GM12872 (cell line): ENCODE data around the gene GMDS.

Experiments used
- TF ChIP-seq, protein P1 (sequence below): IDR thresholded peaks from 3 replicates; pipeline ENCODE4 v1.5.1; 2011; ENCODE audit warnings: low read depth, mild to moderate bottlenecking, low read length, moderate library complexity; ENCODE audit not compliant: insufficient read depth

The GMDS gene

DNA sequence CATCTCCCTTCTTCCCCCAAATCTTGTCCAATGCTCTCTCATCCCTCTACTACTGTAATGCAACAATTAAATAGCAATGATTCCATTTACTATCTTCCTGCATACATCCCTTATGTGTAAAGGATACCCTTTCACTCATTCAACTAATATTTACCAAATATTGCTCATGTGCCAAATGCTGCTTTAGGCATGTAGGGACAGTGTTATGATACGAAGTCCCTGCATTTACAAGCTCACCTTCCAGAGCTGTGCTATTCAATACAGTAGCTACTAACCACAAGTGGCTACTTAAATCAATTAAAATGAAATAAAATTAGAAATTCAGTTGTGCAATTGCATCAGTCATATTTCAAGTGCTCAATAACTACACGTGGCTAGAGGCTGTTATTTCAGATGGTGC is 41.1 kb downstream of the GMDS start:
- TF ChIP-seq, protein P1, sequence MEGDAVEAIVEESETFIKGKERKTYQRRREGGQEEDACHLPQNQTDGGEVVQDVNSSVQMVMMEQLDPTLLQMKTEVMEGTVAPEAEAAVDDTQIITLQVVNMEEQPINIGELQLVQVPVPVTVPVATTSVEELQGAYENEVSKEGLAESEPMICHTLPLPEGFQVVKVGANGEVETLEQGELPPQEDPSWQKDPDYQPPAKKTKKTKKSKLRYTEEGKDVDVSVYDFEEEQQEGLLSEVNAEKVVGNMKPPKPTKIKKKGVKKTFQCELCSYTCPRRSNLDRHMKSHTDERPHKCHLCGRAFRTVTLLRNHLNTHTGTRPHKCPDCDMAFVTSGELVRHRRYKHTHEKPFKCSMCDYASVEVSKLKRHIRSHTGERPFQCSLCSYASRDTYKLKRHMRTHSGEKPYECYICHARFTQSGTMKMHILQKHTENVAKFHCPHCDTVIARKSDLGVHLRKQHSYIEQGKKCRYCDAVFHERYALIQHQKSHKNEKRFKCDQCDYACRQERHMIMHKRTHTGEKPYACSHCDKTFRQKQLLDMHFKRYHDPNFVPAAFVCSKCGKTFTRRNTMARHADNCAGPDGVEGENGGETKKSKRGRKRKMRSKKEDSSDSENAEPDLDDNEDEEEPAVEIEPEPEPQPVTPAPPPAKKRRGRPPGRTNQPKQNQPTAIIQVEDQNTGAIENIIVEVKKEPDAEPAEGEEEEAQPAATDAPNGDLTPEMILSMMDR = no peak

DNA sequence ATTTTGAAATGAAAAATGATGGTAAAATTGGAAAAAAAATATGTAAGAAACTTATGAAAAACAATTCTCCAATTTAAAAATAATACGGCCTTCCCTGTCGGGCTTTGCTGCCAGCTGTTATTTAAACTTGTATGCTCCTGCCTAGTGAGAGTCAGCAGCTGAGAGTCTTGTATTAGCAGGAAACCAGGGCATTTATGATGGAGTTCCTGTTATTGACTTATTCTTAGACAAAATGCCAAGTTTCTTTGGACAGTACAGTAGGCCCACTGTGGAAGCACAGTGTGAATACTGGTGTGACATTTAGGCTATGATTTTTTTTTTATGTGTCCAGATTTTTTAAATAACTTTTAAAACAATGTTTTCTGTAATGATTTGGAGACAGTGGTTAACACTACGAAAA is 42.1 kb downstream of the GMDS start:
- TF ChIP-seq, protein P1 = no peak

DNA sequence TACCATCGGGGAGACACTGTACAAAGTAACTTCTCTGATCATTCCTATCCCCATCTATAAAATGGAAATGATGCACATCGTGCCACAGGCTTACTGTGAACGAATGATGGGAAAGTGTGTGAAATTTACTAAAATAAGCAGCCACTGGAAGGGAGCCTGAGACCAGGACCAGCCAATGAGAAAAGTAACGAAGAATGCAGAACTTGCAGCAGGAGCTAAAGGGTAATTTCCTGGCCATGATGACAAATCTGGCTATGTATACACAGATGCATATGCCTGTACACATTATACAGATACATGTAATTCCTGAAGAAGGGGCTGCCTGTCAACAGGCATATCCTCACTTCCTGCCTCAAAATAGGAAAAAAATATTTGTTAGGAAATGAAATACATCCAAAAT is 47.4 kb downstream of the GMDS start:
- TF ChIP-seq, protein P1 = no peak

DNA sequence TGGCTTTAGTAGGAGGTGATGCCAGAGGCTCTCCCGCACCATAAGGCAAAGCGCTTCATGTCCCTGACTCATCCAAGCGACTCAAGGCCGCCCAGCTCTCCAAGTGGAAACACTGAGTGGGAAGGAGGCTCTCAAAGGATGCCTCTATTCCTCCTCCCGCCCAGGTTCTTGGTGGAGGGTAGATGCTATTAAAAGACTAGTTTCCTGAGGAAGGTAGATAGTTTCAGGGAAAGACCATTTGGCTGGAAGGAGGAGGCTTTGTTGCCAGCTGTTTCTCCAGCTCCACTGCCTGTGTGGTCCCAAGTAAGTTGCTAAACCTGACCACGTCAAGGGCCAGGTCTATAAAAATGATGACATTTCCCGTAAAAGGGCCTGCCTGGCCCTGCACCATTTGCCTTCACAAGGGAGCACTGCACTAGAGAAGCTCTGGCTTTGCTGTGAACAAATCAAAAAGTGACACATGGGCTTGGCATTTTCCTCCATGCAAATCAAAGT is 48.2 kb downstream of the GMDS start:
- TF ChIP-seq, protein P1 = no peak

DNA sequence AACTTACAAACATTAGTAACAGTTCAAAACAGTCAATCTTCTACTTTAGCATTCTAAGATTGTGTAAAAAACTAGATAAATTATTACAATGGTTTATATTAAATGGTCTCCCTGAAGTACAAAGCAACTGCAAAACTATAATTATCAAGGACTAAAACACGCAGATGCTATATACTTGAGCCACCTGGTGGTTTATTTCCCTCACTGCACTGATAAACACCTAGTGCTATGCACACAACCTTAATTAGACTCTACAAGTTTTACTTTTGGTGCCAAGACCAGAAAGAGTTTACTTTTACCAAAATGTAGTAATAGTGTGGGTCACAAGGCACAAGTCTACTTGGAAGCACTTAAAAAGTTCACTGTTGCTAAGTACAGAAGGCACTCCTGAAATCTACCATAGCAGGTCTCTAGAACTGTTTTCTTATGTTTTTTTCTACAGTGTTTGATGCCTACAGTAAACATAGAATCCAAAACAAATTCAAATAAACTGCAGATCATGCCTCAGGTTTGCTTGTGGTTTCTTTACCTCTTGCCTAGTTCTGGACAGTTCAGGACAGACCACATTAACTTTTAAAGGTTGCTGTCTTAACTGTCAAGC is 49.2 kb downstream of the GMDS start:
- TF ChIP-seq, protein P1 = peak; percentile 67

DNA sequence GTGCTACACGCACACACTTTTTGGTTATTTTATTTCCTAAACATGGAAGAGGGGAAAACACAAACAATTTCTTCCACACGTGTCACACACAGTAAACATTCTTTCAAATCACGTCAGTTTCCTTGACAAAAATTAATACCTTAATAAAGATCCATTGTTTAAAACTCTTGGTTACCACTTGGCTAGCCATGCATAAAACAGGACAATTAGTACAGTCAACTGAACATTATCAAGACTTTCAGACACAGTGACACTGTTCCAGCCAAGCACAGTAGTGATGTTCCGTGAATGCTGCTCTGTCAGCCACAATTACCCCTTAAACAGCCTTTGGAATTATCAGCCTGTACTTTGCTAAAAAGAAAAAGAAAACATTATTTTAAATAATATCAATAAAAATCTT is 50.8 kb downstream of the GMDS start:
- TF ChIP-seq, protein P1 = no peak

DNA sequence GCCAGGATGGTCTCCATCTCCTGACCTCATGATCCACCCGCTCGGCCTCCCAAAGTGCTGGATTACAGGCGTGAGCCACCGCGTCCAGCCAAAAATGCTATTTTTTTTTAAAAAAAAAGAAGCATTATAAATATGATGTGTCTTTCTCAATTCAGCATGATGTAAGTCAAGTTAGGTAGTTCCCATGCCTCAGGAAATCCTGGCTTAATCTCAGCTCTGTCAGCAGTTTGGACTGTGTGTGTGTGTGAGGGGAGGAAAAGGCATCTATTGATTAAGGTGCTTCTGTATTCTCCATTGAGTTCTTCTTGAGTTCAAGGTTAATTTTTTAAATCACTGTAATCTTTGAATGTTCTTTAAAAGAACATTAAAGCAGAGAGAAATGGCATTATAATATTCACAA is 51.5 kb downstream of the GMDS start:
- TF ChIP-seq, protein P1 = no peak
